Measurements from ENCODE around the gene GAB1. TPM values are rescaled to one million over a fixed set of nuclear protein-coding genes. Genes with fewer than 3 reads are reported as not detected.

GAB1 gene
- total RNA-seq, result 4.9 and 8.0 TPM in 2 replicates

GRCh38 chr4:143336781-143337599 is at the start of gene GAB1:
GAB1 (plus strand) TSS chr4:143336876; CDS start chr4:143337189, 313 bp downstream.

GRCh38 chr4:143513314-143514168 is 176.9 kb downstream of the GAB1 start, which contains the start of gene SMARCA5:
SMARCA5 (plus strand) TSS chr4:143513702; CDS start chr4:143513925, 223 bp downstream.

Other genes with a start within 250 kb of the GAB1 start
- gene USP38, start 152.0 kb upstream of the GAB1 start, total RNA-seq, result 13.3 and 13.6 TPM in 2 replicates
- gene SMARCA5, start 176.8 kb downstream of the GAB1 start, total RNA-seq, result 25.9 and 30.3 TPM in 2 replicates

Data from myometrial cell (primary cell).